GM19467 (cell line): ENCODE measurements around the gene PTPN11.
"Not testable (repeated sequence)": the region's sequence is repeated elsewhere in the genome, so short reads cannot be mapped to it uniquely, and the experiment has no call there.

ENCODE experiments used
- ATAC-seq: cut with Tn5 transposase; IDR thresholded peaks from one replicate; pipeline ENCODE4 v1.9.1; 2021; ENCODE audit warnings: mild to moderate bottlenecking, moderate library complexity; ENCODE audit not compliant: unreplicated experiment

PTPN11 gene

GRCh38 chr12:112409064-112409905, 9.5 kb upstream of the PTPN11 start, which contains the start of gene RPL6:
Gene RPL6 (minus strand): TSS chr12:112409605. CDS start chr12:112408656, 949 bp downstream.
- ATAC-seq, result peak; percentile 75

GRCh38 chr12:112409906-112410244, 8.9 kb upstream of the PTPN11 start:
- ATAC-seq, result no peak

- no peak for ATAC-seq
Observed at GRCh38 chr12:112413855-112414625, 4.7 kb upstream of the PTPN11 start.

- not testable (repeated sequence) for ATAC-seq
Observed at GRCh38 chr12:112415457-112415856, 3.3 kb upstream of the PTPN11 start.

- no peak for ATAC-seq
Observed at GRCh38 chr12:112418273-112418607, 507 bp upstream of the PTPN11 start.

GRCh38 chr12:112419297-112420133, 768 bp downstream of the PTPN11 start:
- peak; percentile 49 for ATAC-seq

GRCh38 chr12:112420740-112421139, 2.0 kb downstream of the PTPN11 start:
- ATAC-seq, result no peak

- no peak for ATAC-seq
Observed at GRCh38 chr12:112421363-112421762, 2.6 kb downstream of the PTPN11 start.

- no peak for ATAC-seq
Observed at GRCh38 chr12:112422531-112422930, 3.8 kb downstream of the PTPN11 start.

GRCh38 chr12:112424126-112424525, 5.4 kb downstream of the PTPN11 start:
- ATAC-seq, result no peak

GRCh38 chr12:112425582-112426382, 7.0 kb downstream of the PTPN11 start:
- no peak for ATAC-seq

- no peak for ATAC-seq
Observed at GRCh38 chr12:112427760-112428159, 9.0 kb downstream of the PTPN11 start.

GRCh38 chr12:112430929-112431328, 12.2 kb downstream of the PTPN11 start:
- ATAC-seq, result no peak

GRCh38 chr12:112431965-112432364, 13.2 kb downstream of the PTPN11 start:
- ATAC-seq, result no peak

- no peak for ATAC-seq
Observed at GRCh38 chr12:112433551-112433950, 14.8 kb downstream of the PTPN11 start.

GRCh38 chr12:112438645-112439044, 19.9 kb downstream of the PTPN11 start:
- not testable (repeated sequence) for ATAC-seq

- no peak for ATAC-seq
Observed at GRCh38 chr12:112439769-112440168, 21.0 kb downstream of the PTPN11 start.

GRCh38 chr12:112440653-112441052, 21.9 kb downstream of the PTPN11 start:
- not testable (repeated sequence) for ATAC-seq

GRCh38 chr12:112443916-112444315, 25.2 kb downstream of the PTPN11 start:
- no peak for ATAC-seq

- no peak for ATAC-seq
Observed at GRCh38 chr12:112446008-112446725, 27.4 kb downstream of the PTPN11 start.
